ENCODE data around the gene HNRNPA3. TPM values are rescaled to one million over a fixed set of nuclear protein-coding genes. Genes with fewer than 3 reads are reported as not detected.

HNRNPA3 gene
- polyA plus RNA-seq (ENCODE audit: low read depth in 6 of 6): 10 to 100 TPM; 48.0 to 96.3 (median 70.3) TPM

- peak; percentile 100 for DNase-seq
- Mint-ChIP-seq H3K36me3 (peaks cover 9 to 19% of the 10 kb centered on the region in 2 donors), H3K27ac (peak within 1 kb of the TSS; percentile 99 to 100 (median 100)), H3K27me3 (no peaks in the 10 kb centered on the region), H3K4me3 (peak within 1 kb of the TSS; percentile 91 to 99 (median 96)), H3K4me1 (peaks cover 20 to 47% (median 24%) of the 10 kb centered on the region in 3 donors), H3K9me3 (peaks cover 0 to 3% (median 0%) of the 10 kb centered on the region in 7 donors)
- peak; percentile 79 for ATAC-seq (ENCODE audit: low read depth in 2 of 2)
Measured at GRCh38 chr2:177212106-177212890, at the start of gene HNRNPA3. TSS of gene HNRNPA3 (plus strand) at chr2:177212794. CDS start at chr2:177212800, 6 bp downstream.

- no peak overlapping the region for H3K27ac Mint-ChIP-seq
- peaks cover 0 to 8% (median 0%) of the 10 kb centered on the region in 3 donors for H3K27me3 Mint-ChIP-seq
- no peaks in the 10 kb centered on the region for H3K36me3 Mint-ChIP-seq
- DNase-seq (no peak), ATAC-seq (ENCODE audit: low read depth in 2 of 2) (no peak)
- no peaks in the 10 kb centered on the region for H3K9me3 Mint-ChIP-seq
- H3K4me3 Mint-ChIP-seq: no peak overlapping the region
- H3K4me1 Mint-ChIP-seq: peaks cover 0 to 14% (median 11%) of the 10 kb centered on the region in 3 donors
Measured at GRCh38 chr2:177164131-177164530, 48.5 kb upstream of the HNRNPA3 start.

- peak; percentile 60 to 64 for ATAC-seq (ENCODE audit: low read depth in 2 of 2)
- H3K4me3 Mint-ChIP-seq: no peak overlapping the region
Measured at GRCh38 chr2:177164584-177165052, 48.0 kb upstream of the HNRNPA3 start.

GRCh38 chr2:177165061-177165583 is 47.5 kb upstream of the HNRNPA3 start:
- no peak overlapping the region for H3K27ac Mint-ChIP-seq

More at GRCh38 chr2:177164584-177165052, 48.0 kb upstream of the HNRNPA3 start:
- peaks cover 0 to 14% (median 11%) of the 10 kb centered on the region in 3 donors for H3K4me1 Mint-ChIP-seq
- H3K36me3 Mint-ChIP-seq: no peaks in the 10 kb centered on the region
- peaks cover 0 to 8% (median 0%) of the 10 kb centered on the region in 3 donors for H3K27me3 Mint-ChIP-seq
- H3K9me3 Mint-ChIP-seq: no peaks in the 10 kb centered on the region
- peak; percentile 70 for DNase-seq
- H3K27ac Mint-ChIP-seq: no peak overlapping the region

GRCh38 chr2:177165721-177166711 is 46.6 kb upstream of the HNRNPA3 start:
- DNase-seq (peak; percentile 72), ATAC-seq (ENCODE audit: low read depth in 2 of 2) (peak; percentile 87 to 89)
- Mint-ChIP-seq H3K4me1 (peaks cover 0 to 15% (median 14%) of the 10 kb centered on the region in 3 donors), H3K9me3 (no peaks in the 10 kb centered on the region), H3K4me3 (peak overlapping the region in 5 of 8 donors; percentile 48 to 88 (median 78)), H3K27me3 (no peaks in the 10 kb centered on the region), H3K36me3 (no peaks in the 10 kb centered on the region), H3K27ac (peak overlapping the region in 2 of 6 donors; percentile 96)

More at GRCh38 chr2:177165061-177165583, 47.5 kb upstream of the HNRNPA3 start:
- ATAC-seq (ENCODE audit: low read depth in 2 of 2) (no peak), DNase-seq (no peak)
- no peak overlapping the region for H3K4me3 Mint-ChIP-seq
- no peaks in the 10 kb centered on the region for H3K36me3 Mint-ChIP-seq
- peaks cover 0 to 14% (median 11%) of the 10 kb centered on the region in 3 donors for H3K4me1 Mint-ChIP-seq
- H3K9me3 Mint-ChIP-seq: no peaks in the 10 kb centered on the region
- peaks cover 0 to 8% (median 0%) of the 10 kb centered on the region in 3 donors for H3K27me3 Mint-ChIP-seq

- Mint-ChIP-seq H3K9me3 (no peaks in the 10 kb centered on the region), H3K4me1 (peaks cover 8 to 21% (median 14%) of the 10 kb centered on the region in 3 donors), H3K4me3 (no peak overlapping the region), H3K27ac (peak overlapping the region in 3 of 6 donors; percentile 28 to 61 (median 55)), H3K27me3 (no peaks in the 10 kb centered on the region), H3K36me3 (no peaks in the 10 kb centered on the region)
- no peak for ATAC-seq (ENCODE audit: low read depth in 2 of 2)
- DNase-seq: no peak
Measured at GRCh38 chr2:177169810-177170514, 42.6 kb upstream of the HNRNPA3 start.

GRCh38 chr2:177171418-177171865 is 41.2 kb upstream of the HNRNPA3 start:
- H3K4me3 Mint-ChIP-seq: no peak overlapping the region
- H3K27ac Mint-ChIP-seq: no peak overlapping the region
- ATAC-seq (ENCODE audit: low read depth in 2 of 2): peak; percentile 32 to 60
- DNase-seq: no peak
- H3K27me3 Mint-ChIP-seq: peaks cover 0 to 10% (median 0%) of the 10 kb centered on the region in 3 donors
- H3K36me3 Mint-ChIP-seq: no peaks in the 10 kb centered on the region
- no peaks in the 10 kb centered on the region for H3K9me3 Mint-ChIP-seq
- peaks cover 7 to 12% (median 8%) of the 10 kb centered on the region in 3 donors for H3K4me1 Mint-ChIP-seq

GRCh38 chr2:177172034-177172880 is 40.3 kb upstream of the HNRNPA3 start:
- peak overlapping the region in 1 of 6 donors; percentile 22 for H3K27ac Mint-ChIP-seq
- H3K4me1 Mint-ChIP-seq: peaks cover 2 to 8% (median 6%) of the 10 kb centered on the region in 3 donors
- no peaks in the 10 kb centered on the region for H3K9me3 Mint-ChIP-seq
- peaks cover 0 to 10% (median 0%) of the 10 kb centered on the region in 3 donors for H3K27me3 Mint-ChIP-seq
- no peaks in the 10 kb centered on the region for H3K36me3 Mint-ChIP-seq
- no peak overlapping the region for H3K4me3 Mint-ChIP-seq
- ATAC-seq (ENCODE audit: low read depth in 2 of 2) (no peak), DNase-seq (no peak)

GRCh38 chr2:177174486-177174885 is 38.1 kb upstream of the HNRNPA3 start:
- H3K27ac Mint-ChIP-seq: peak overlapping the region in 2 of 6 donors; percentile 52 to 59
- H3K27me3 Mint-ChIP-seq: peaks cover 0 to 10% (median 0%) of the 10 kb centered on the region in 3 donors
- H3K9me3 Mint-ChIP-seq: no peaks in the 10 kb centered on the region
- no peak overlapping the region for H3K4me3 Mint-ChIP-seq
- H3K4me1 Mint-ChIP-seq: peaks cover 2 to 8% (median 6%) of the 10 kb centered on the region in 3 donors
- ATAC-seq (ENCODE audit: low read depth in 2 of 2): no peak
- no peak for DNase-seq
- no peaks in the 10 kb centered on the region for H3K36me3 Mint-ChIP-seq

GRCh38 chr2:177175917-177176668 is 36.5 kb upstream of the HNRNPA3 start:
- Mint-ChIP-seq H3K4me3 (no peak overlapping the region), H3K9me3 (no peaks in the 10 kb centered on the region), H3K27ac (peak overlapping the region in 1 of 6 donors; percentile 71), H3K4me1 (peaks cover 0 to 7% (median 5%) of the 10 kb centered on the region in 3 donors), H3K36me3 (no peaks in the 10 kb centered on the region), H3K27me3 (peaks cover 0 to 11% (median 0%) of the 10 kb centered on the region in 3 donors)
- ATAC-seq (ENCODE audit: low read depth in 2 of 2) (no peak), DNase-seq (no peak)

- Mint-ChIP-seq H3K27ac (no peak overlapping the region), H3K36me3 (no peaks in the 10 kb centered on the region), H3K9me3 (no peaks in the 10 kb centered on the region), H3K4me3 (no peak overlapping the region), H3K27me3 (peaks cover 0 to 18% (median 0%) of the 10 kb centered on the region in 3 donors), H3K4me1 (no peaks in the 10 kb centered on the region)
- DNase-seq: no peak
- ATAC-seq (ENCODE audit: low read depth in 2 of 2): no peak
Measured at GRCh38 chr2:177178797-177179196, 33.8 kb upstream of the HNRNPA3 start.
